HG03571 (cell line): ENCODE measurements around the gene COQ10A.
"Not testable (repeated sequence)": the region's sequence is repeated elsewhere in the genome, so short reads cannot be mapped to it uniquely, and the experiment has no call there.

Experiments used
- ATAC-seq: cut with Tn5 transposase; IDR thresholded peaks from one replicate; pipeline ENCODE4 v1.9.1; 2021; ENCODE audit not compliant: unreplicated experiment

Gene COQ10A

DNA sequence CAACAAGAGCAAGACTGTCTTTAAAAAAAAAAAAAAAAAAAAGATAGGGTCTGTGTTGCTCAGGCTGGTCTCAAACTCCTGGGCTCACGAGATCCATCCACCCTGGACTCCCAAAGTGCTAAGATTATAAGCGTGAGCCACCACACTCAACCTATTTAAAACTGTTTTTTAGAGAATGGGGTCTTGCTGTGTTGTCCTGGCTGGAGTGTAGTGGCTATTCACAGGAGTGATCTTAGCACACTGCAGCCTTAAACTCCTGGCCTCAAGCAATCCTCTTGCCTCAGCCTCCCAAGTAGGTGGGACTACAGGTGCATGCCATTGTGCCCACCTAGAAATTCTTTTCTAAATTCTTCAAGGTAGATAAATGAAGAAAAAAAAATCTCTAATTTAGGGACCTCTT, 7.6 kb downstream of the COQ10A start:
- ATAC-seq: no peak

DNA sequence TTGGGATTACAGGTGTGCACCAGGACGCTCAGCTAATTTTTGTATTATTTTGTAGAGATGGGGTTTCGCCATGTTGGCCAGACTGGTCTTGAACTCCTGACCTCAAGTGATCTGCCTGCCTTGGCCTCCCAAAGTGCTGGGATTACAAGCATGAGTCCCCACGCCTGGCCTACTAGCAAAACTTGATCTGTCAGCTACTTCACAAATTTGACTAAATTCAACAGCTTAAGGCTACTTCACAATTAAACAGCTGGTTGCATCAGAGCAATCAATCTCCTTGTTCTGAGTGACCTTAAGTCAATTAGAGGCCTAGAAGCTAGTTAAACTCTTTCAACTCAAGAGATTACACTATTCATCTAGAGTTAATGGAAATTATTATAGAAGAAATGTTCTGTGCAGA, 12.2 kb downstream of the COQ10A start:
- no peak for ATAC-seq

DNA sequence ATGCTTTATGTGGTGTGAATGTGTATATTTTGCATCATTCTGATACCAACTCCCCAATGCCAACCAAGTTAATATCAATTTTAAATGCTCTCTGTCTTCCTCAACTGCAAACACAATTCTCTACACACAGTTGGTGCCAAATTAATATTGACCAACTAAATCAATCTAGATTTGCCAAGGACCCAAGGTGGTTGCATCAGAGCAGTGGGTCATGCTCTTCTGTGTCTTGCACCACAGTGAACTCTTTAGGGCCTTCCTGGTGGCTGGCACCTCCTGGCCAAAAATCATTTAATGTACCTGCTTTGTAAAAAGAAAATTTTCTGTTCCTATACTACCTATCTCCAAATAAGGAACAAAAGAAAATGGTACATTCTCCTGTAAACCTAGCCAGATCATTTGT, 14.1 kb downstream of the COQ10A start:
- no peak for ATAC-seq

DNA sequence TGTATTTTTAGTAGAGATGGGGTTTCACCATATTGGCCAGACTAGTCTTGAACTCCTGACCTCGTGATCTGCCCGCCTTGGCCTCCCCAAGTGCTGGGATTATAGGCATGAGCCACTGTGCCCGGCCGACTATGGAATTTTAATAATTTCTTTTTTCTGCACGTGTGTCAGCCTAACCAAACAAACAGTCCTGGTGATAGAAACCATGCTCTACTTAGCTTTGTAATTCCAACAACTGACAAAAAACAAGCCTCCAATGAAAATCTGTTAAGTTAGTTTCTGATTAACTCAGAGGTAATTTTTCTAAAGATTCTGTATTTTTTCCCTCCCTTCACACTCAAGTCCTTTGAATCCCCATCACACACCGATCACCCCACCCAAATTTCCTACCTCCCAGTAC, 15.3 kb downstream of the COQ10A start:
- ATAC-seq: no peak

DNA sequence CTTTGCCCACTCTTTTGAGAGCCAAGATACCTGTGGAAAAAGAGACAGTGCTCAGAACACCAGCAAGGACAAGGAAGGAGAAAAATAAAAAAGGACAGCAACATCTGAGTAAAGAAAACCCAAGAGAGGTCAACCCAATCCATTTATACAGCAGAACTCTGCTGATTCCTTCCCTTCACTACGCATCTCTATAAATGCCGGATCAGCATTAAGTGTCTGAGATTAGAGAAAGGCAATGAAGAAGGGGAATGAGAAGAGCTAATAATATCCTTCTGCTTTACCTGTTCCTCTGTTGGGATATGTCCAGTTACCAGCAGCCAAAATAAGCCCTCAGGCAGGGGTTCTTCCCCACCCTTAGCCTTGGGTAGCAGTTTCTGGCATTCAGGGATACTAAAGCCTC, 15.8 kb downstream of the COQ10A start:
- no peak for ATAC-seq

DNA sequence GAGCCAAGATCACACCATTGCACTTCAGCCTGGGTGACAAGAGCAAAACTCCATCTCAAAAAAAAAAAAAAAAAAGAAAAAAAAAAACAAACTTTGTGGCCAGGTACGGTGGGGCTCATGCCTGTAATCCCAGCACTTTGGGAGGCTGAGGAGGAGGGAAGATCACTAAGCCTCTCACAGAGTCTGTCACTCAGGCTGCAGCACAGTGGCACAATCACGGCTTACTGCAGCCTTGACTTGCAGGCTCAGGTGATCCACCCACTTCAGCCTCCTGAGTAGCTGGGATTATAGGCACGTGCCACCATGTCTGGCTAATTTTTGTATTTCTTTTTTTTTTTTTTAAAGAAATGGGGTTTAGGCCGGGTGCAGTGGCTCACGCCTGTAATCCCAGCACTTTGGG, 17.5 kb downstream of the COQ10A start:
- ATAC-seq: not testable (repeated sequence)

DNA sequence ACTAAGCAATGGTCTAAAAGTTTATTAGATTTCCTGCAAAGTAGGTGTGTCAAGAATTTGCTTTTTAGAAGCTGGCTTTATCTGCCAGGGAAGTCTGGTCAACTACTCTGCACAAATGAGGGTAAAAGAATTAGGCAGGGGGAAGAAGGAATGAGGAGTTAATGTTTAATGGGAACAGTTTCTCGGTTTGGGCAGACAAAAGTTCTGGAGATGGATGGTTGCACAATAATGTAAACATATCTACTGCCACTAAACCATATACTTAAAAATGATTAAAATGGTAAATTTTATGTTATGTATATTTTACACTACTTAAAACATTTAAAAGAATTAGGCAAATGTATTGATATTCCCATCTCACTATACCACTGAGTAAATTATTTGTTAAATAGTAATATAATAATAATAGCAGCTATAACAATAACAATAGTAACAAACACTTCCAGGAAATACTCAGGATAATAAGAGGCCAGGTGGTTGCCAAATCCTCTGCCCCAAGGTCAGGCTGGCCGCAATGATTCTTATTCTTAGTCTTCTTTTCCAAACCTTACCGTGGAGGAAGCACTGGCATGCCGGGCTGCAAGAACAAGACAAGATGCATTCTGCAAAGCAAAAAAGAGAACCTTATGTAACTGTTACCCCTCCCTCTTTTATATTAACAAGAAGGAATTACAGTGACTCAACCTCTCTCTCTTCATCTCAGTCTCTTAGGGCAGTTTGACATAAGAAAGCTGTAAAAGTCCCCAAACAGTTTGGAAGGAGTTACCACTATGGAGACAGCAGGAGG, 19.5 kb downstream of the COQ10A start:
- ATAC-seq: no peak

DNA sequence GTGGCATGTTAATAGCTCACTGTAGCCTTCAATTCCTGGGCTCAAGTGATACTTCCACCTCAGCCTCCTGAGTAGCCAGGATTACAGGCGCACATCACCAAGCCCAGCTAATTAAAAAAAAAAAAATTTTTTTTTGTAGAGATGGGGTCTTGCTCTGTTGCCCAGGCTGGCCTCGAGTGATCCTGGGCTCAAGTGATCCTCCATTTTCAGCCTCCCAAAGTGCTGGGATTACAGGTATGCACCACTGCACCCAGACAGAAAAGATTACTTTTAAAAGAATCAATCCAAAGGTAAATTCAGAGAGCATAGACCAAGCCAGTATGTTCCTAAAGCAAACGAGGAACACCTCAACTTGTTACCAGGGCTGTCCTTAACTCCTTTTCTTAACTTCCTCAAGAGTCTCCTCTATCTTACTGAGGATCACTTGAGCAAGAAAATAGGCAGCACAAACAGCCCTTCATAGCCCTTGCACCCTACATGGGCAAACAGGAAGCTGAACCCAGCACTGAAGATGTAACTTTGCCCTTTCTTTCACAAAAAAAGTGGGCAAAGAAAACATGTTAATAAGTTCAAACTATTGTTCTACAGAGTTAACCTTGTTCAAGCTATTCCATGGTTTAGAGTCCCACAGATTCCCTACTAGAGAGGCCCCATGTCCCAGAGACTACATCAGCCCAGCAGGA, 22.1 kb downstream of the COQ10A start:
- ATAC-seq: no peak

DNA sequence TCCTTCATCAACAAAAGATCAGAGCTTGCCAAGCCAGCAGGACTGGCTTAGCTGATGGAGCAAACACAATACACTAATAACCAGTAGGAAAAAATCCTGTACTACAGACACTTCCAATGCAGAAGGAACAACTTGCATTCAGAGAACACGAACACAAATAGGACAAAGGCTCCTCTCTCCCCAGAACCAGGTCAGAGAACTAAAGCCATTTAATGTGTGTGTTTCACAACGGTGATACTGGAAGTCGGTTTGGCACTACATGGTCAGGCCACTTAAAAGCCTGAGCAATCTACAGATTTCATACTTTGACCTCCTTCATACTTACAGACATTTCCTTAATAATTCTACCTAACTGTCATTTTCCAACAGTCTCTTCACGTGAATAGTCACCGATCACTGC, 27.1 kb downstream of the COQ10A start:
- ATAC-seq: no peak

DNA sequence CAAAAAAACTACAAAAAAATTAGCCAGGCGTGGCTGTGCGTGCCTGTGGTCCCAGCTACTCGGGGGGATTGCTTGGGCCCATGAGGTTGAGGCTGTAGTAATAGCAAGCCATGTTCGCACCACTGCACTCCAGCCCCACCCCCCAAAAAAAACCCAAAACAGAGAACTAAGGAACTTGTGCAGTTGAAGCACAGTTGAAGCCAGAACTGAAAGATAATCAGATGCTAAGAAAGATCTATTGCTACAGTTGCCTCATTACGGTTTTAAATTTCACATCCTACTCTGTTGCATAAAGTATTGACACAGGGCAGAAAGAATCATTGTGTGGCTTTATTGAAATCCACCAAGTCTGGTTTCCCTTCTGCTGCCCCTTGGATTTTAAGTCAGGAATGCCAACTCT, 29.6 kb downstream of the COQ10A start:
- no peak for ATAC-seq

DNA sequence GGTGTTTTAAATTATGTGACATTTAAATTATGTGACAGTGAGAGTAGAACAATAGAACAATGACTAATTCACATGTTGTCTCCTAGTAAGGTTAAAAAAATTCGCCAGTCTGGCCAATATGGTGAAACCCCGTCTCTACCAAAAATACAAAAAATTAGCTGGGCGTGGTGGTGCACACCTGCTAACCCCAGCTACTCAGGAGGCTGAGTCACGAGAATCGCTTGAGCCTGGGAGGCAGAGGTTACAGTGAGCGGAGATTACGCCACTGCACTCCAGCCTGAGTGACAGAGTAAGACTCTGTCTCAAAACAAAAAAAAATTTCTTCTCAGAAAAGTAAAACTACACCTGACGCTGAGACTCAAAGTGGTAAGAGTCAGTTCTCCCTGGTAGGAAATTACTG, 30.7 kb downstream of the COQ10A start:
- no peak for ATAC-seq

DNA sequence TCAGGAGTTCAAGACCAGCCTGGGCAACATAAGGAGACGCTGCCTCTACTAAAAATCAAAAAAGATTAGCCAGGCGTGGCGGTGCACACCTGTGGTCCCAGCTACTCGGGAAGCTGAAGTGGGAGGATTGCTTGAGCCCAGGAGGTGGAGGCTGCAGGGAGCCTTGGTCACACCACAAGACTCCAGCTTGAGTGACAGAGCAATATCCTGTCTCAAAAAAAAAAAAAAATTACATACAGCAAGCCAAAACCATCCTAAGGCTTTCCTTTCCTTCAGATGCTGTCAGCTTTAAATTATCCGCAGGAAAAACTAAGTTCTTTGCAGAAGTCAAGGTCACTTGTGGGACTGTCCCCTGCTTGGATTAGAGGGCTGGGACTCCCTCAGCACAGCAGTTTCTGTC, 32.1 kb downstream of the COQ10A start:
- ATAC-seq: no peak

DNA sequence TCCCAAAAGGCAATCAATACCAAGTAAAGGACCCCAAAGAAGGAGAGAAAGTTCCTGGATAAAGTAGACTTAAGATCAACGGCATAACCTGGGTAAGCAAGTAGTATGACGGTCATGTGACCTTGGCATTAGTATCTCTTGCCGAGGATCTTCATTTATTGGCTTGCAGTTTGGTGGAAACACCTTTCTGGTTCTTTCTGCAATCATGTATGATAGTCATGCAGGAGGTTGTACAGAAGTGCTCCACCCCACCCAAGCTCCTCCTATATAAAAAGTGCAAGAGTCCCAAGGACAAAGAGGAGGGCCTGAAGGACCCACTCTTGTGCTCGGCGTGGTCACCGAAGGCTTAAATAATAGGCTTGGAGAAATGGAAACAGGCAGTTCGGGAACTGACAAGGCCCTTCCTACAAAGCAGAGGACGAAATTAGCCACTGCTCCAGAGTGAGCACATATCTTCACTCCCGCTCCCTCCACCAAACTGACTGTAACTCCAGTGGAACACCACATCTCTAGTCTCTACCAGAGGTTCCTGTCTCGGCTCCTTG, 32.6 kb downstream of the COQ10A start:
- ATAC-seq: peak; percentile 6

DNA sequence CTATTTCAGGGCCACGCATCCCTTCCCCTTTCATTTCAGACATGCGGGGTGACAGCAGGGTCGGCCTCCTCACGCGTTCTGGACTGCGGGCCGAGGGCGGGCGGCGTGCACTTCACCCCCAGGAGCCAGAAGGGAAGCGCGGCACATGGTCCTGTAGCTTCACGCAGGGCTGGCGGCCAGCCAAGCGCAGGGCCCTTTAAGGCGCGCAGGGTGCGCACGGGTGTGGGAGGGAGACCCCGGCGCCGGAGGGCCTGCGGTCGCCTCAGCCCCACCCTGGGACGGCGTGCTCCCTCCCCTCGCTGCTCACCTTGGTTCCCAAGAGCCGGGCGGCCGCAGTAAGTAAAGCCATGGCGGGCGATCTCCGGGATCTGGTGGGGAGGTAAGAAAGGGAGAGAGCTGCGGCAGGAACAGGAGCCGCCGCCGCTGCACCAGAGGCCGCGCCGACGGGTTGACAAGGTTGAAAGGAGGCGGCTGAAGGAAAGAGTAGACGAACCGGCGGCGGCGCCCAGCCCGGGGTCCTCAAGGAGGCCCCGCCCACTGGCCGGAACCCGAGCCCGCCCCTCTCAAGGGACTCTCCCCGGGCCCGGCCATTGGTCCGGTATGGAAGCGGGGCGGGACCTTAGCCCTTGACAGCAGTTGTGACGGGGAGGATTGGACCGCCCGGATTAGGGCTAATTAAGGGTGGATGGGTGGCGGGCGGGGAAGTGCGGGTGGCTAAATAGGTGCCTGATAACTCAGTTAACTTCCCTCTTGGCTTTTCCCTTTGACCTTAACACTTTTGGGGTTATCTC, 33.3 kb downstream of the COQ10A start, which contains the start of gene CS:
Gene CS (minus strand): TSS at position 478 of the 791 bp plus-strand sequence. CDS start 129 bp downstream, at position 349.
- peak; percentile 91 for ATAC-seq

DNA sequence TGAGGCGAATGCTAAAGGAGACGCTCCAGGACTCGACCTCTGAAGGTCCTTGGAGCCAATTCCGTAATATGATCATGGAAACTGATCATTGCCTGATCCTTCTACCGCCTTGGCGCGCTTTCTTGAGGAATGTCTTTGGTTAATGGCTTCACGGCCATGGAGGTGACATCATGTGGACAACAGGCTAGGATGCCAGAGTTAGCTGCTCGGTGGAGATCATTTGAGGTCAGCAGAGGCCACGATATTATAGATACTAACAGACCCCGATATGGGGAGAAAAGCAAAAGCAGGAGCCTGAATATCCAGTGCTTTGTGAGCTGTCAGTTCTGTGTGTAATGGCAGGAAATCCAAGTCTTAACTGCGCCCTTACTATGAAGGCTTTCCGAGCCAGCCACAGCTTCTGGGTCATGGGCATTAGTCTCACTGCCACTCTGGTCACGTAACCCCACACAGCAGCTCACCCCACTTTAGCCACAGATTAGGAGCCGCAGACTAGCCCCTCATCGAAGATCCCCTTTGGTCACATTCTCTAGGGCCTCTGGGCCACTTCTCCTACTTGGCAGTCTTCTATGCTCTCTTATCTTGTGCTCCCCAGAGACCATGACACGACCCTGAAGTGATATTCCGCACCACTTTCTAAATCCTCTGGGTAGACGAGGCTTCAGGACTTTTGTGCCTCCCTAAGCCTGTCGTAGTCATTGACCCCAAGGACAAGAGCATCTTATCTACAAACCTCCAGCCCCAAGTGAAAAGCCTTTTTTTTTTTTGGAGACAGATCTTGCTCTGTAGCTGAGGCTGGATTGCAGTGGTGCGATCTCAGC, 34.1 kb downstream of the COQ10A start:
- ATAC-seq: no peak

DNA sequence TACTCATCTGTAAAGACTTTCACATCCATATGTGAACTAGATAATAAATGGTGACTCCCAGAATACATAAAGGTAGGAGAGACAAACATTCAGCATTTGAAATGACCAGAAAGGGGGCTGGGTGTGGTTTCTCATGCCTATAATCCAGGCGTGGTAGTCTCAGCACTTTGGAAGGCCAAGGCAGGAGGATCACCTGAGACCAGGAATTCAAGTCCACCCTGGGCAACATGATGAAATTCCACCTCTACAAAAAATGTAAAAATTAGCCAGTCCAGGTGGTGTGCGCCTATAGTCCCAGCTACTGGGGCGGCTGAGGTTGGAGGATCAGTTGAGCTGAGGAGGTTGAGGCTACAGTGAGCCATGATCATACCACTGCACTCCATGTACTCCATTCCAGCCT, 37.5 kb downstream of the COQ10A start:
- ATAC-seq: no peak

DNA sequence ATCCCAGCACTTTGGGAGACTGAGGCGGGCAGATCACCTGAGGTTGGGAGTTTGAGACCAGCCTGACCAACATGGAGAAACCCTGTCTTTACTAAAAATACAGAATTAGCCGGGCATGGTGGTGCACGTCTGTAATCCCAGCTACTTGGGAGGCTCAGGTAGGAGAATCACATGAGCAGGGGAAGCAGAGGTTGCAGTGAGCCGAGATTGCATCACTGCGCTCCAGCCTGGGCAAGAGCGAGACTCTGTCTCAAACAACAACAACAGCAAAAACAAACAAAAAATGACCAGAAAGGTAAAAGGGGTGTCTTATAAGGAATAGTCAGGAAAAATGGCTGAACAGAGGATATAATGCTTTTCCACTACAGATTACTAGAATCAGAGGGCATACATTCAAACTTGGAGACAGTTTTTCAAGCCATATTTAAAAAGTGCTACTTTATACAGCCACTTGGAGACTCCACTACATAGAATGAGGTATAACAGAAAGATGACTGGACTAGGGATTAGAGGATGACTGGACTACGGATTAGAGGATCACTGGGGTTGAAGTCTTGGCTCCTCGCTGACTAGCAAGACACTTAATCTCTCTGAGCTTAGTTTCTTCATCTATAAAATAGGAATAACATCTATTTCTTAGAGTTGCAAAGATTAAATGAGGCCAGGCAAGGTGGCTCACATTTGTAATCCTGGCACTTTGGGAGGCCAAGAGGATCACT, 38.3 kb downstream of the COQ10A start:
- ATAC-seq: no peak

DNA sequence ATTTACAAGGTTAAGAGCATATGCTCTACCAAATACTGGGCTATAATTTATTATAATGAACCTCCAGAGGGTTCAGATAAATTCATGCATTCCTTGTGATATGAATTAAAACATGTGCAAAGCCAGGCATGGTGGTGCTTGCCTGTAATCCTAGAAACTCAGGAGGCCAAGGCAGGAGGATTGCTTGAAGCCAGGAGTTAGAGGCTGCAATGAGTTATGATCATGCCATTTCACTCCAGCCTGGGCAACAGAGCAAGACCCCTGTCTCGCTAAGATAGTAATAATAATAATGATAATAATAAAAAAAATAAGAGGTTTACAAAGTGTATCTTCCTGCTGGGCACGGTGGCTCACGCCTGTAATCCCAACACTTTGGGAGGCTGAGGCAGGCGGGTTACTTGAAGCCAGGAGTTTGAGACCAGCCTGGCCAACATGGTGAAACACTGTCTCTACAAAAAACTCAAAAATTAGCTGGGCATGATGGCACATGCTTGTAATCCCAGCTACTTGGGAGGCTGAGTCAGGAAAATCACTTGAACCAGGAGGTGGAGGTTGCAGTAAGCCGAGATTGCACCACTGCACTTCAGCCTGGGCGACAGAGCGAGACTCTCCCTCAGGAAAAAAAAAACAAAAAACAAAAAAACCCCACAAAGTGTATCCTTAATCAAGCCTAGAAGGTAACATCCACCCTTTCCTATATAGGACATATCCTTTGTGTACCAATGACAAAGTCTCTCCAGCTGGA, 40.7 kb downstream of the COQ10A start:
- ATAC-seq: no peak

DNA sequence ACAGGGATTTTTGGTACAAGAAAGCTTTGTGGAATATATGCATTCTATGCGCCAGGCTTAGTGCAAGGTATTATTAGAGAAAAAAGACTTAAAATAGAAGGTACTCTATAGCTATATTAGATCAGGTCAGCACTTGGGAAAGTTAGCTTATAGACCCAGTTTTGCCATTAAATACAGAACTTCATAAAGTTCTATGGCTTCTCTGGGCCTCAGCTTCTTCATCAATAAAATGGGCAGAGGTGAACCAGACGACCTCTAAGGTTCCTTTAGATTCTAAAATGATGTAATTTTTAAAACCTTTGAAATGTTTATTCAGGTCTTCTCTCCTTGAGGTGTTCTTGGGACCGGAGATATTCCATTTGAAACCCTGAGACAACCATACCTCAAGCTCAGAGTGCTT, 42.0 kb downstream of the COQ10A start:
- ATAC-seq: no peak
